SIG-M5 treated with dmso at 0.1 percent for 504 hours (cell line): ENCODE measurements around the gene SLC22A3.
"Not testable (repeated sequence)": the region's sequence is repeated elsewhere in the genome, so short reads cannot be mapped to it uniquely, and the experiment has no call there.

Experiments used
- DNase-seq: peaks from one replicate; lab custom pipeline; 2025; ENCODE audit not compliant: unreplicated experiment; lab: John Stamatoyannopoulos, UW

SLC22A3 gene, protein sequence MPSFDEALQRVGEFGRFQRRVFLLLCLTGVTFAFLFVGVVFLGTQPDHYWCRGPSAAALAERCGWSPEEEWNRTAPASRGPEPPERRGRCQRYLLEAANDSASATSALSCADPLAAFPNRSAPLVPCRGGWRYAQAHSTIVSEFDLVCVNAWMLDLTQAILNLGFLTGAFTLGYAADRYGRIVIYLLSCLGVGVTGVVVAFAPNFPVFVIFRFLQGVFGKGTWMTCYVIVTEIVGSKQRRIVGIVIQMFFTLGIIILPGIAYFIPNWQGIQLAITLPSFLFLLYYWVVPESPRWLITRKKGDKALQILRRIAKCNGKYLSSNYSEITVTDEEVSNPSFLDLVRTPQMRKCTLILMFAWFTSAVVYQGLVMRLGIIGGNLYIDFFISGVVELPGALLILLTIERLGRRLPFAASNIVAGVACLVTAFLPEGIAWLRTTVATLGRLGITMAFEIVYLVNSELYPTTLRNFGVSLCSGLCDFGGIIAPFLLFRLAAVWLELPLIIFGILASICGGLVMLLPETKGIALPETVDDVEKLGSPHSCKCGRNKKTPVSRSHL

DNA sequence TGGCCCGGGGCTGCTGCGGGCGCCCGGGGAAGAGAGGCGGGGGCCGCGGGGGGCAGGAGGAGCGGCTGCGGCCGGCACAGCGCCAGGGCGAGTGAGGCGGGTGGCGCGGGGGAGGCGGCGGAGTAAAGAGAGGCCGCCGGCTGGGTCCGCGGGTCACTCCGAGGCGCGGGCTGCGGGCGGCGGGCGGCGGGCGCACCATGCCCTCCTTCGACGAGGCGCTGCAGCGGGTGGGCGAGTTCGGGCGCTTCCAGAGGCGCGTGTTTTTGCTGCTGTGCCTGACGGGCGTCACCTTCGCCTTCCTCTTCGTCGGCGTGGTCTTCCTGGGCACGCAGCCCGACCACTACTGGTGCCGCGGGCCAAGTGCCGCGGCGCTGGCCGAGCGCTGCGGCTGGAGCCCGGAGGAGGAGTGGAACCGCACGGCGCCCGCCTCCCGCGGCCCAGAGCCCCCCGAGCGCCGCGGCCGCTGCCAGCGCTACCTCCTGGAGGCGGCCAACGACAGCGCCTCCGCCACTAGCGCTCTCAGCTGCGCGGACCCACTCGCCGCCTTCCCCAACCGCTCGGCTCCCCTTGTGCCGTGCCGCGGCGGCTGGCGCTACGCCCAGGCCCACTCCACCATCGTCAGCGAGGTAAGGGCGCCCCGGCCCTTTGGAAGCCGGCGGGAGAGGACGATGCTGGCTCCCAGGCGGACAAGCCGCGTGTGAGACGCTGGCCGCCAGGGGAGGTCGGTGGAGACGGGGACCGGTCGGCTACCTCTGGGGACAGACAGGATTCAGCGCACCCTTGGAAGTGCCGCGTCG lies at the start of gene SLC22A3:
SLC22A3 (plus strand) TSS at position 156 of the 797 bp plus-strand sequence; CDS start at position 198, 42 bp downstream.
- no peak for DNase-seq

DNA sequence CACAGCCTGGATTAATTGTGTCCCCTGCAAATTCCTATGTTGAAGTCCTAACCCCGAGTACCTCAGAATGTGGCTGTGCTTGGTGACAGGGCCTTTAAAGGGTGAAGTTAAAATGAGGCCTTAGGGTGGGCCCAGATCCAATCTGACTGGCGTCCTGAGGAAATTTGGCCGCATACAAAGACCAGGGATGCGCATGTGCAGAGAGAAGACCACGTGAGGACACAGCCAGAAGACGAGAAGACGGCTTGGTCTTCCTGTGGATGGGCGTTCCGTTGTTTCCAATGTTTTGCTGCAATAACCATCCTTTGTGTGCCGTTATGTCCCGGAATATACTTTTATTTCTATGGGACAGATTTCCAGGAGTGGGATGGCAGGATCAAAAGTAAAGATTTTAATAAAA lies 48.6 kb upstream of the SLC22A3 start:
- no peak for DNase-seq

DNA sequence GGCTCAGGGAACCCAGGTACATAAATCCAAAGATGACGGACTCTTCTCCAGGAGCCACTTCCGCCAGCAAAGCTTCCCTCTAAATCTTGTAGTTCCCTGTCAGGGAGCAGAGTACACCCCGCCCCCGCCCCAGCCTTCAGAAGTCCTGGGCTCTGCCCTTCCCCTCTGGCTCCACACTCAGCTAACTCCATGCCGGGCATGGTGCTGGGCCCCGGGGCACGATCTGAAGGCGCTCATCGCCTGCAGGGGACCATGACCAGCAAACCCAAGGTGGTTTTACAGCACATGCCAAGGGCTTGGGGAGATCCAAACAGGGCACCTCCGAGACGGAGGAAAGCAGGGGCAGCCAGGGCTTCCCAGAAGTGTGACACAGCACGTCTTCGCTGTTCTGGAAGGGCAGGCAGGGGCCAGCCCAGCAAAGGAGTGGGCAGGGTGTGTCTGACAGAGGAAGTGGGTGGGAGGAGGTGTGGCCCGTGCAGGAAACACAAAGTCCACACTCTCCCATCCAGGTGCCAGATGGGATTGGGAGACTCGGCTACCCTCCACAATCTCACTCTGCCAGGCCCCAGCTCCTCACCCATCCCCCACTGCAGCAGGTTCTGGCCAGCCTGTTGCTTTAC lies 48.0 kb upstream of the SLC22A3 start:
- DNase-seq: no peak

DNA sequence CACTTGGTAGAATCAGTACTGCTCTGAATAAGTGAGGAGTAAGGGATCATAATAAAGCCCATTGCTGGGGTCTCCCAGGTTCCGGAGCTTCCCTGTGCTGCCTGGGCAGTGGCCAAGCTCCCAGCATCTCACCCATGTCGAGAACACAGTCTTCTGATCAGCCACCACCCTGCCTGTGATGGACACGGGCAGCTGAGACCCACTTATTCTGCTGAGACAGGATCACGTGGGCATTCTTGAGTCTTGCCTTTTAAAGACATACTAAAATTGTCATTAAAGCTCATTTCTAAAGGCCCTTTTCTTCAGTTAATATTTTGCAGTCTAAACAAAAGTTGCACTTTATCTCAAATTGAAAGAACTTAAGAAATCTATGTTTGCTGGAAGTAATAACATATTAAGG lies 46.8 kb upstream of the SLC22A3 start:
- DNase-seq: no peak

DNA sequence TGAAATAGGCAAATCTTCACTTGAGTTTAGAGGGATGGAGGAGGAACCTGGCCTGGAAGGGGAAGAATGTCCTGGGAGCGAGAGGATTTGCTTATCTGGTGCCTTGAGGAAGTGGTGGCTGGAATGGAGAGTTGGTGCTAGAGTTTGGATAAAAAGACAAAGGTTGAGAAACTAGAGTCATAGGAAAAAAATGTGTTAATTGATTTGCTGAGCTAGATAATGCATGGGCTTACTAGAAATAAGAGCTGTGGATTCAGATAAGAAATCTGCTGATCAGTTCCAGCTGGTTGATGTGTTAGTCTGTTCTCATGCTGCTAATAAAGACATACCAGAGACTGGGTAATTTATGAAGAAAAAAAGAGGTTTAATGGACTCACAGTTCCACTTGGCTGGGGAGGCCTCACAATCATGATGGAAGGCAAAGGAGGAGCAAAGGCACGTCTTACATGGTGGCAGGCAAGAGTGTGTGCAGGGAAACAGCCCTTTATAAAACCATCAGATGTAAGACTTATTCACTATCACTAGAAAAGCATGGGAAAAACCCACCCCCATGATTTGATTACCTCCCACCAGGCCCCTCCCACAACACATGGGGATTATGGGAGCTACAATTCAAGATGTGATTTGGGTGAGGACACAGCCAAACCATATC lies 45.6 kb upstream of the SLC22A3 start:
- not testable (repeated sequence) for DNase-seq

DNA sequence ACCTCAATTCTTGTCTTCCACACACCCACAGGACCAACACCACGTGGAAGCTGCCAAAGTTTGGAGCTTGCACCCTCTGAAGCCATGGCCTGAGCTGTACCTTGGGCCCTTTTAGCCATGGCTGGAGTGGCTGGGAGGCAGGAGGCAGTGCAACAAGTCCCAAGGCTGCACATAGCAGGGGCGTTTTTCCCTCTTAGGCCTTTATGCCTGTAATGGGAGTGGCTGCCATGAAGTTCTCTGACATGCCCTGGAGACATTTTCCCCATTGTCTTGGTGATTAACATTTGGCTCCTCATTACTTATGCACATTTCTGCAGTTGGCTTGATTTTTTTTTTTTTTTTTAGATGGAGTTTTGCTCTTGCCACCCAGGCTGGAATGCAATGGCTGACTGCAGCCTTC lies 44.4 kb upstream of the SLC22A3 start:
- DNase-seq: no peak

DNA sequence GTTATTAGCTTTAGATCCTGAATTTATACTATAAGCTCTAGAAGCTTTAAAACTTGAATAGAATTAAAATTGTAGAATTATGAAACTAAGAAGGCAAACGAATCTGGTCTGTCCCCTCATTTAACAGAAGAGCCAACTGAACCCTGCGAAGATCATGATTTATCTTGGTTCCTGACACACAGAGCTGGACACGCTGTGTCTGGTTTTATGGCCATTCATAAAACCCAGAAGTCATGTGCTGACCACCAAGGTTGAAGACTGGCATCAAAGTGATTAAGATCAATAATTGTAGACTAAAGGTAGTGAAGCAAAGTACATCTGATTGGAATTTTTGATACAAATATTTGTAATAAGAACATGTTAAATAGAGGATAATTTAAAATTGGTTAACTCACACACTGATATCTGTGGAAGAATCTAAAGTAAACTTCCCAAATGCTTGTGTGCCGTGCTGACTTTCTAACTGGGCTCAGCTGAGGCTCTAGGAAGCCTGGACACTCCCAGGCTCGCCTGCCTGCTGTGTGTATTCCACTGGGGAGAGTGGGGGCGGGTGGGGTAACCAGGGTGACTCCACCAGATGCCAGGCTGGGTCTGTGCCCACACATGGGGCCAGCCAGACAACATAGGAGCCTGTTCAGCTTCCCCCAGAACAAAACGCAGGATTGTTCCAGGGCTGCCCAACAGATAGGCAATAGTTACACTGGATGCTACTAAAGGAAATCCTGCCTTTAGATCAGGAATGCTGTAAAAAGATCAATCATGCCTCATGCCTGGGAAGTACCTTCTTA lies 42.1 kb upstream of the SLC22A3 start:
- DNase-seq: no peak

DNA sequence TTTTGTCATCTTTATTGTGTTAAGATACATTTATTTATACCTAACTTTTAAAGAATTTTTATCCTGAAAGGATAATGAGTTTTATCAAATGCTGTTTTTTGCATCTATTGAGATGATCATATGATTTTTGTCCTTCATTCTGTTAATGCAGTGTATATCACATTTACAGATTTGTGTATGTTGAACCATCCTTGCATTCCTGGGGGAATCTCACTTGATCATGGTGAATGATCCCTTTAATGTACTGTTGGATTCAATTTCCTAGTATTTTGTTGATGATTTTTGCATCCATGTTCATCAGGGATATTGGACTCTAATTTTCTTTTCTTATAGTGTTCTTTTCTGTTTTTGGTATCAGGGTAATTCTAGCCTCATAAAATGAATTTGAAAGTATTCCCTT lies 38.5 kb upstream of the SLC22A3 start:
- no peak for DNase-seq

DNA sequence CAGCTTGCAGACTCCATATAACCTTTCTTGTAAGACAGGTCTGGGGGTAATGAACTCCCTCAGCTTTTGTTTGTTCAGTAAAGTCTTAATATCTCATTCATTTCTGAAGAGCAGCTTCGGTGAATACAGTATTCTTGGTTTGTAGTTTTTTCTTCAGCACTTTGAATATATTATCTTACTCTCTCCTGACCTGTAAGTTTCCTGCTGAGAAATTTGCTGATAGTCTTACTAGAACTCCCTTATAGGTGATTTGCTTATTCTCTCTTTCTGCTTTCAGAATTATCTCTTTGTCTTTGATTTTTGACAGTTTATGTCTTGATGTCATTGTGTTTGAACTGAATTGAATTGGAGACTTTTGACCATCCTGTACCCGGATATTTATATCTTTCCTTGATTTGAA lies 35.3 kb upstream of the SLC22A3 start:
- DNase-seq: no peak

DNA sequence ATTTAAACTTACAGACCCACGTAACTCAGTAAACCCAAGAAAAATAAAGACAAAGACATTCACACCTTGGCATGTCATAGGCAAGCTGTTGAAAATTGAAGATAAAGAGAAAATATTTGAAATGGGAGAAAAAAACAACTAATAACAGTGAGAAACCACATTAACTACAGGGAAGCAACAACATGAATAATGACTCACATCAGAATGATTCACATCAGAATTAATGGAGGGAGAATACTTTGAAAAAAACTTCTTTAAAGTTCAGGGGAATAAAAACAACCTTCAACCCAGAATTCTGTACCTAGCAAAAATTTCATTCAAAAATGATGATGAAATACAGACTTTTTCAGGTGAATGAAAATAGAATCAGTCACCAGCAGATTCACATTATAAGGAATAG lies 32.9 kb upstream of the SLC22A3 start:
- no peak for DNase-seq

DNA sequence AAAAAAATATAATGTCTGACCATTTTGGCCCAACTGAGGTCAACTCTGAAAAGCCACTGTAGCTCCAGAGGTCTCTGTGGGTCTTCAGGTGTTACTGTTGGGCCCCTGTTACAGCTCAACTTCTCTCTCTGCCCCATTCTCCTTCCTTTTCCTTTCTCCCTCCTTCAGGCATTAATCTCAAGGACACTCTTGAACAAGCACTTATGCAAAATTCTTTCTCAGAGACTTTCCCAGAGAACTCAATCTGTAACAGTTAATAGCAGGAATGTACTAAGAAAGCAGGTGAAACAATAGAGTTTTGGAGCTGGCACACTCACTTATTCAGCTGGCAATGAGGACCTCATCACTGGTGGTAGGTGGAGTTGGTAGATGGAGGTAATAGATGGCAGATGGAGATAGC lies 31.9 kb upstream of the SLC22A3 start:
- DNase-seq: no peak

DNA sequence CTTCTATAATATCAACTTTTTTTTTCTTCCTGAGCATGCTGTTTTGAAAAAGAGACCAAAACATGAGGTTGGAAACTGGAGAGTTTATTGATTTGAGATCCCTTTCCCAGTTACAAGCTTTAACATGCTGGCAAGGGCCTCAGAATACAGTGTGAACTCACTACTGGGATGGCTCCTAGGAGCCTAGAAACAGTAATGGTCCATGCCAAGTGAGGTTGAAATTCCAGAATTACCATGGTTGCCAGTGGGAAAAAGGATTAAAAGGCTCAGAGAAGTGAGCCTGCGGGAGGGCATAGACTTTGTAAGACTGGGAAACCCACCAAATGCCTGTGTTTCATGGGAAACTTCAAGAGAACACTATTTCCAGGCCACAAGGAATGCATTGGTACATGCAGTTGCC lies 28.9 kb upstream of the SLC22A3 start:
- no peak for DNase-seq

DNA sequence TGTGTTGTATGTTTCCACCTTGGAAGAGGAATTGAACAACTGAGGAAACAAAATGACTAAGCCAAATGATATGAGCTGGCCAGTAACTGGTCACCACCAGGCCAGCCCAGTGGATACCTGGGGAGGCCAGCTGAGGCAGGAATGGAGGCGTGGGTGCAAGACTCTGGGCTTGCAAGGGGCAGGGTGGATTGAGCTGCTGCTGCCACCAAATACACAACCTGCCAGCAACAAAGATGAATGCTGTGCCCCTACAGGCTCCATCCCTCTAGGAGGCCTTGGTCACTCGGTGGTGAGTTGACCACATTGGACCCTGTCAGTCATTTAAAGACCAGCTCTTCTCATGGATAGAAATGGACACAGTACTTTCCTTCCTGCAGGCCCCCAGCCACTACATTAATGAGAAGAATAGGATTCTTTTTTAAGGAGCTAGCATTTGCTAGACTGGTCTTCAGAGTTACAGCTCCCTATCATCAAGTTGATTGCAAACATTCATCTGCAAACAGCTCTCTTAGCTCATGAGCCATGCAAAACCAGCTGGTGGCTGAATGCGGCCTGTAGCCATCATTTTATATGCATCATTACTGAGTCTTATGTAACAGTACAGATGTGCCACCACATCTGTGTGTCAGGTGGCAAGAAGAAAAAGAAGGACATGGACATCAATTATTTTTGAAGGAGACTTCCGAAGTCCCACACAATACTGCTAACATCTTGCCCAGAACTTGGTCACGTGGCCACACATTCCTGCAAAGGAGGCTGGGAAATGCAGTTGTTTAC lies 26.3 kb upstream of the SLC22A3 start:
- no peak for DNase-seq

DNA sequence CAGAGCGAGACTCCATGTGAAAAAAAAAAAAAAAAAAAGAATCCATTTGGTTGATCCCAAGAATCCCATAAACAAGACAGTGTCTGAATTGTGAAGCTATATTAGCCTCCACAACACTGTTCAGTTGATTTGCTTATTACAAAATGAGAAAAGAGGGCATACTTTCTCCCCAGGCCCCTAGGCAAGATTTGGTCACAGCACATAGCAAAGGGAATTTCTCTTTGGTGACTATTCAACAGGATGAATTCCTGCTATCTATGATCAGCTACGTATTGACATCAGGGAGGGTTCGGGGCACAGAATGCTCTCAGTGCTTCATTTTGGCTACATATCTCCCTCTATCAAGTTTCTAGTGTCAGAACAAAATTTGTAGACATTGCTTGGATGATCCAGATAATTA lies 20.2 kb upstream of the SLC22A3 start:
- DNase-seq: no peak

DNA sequence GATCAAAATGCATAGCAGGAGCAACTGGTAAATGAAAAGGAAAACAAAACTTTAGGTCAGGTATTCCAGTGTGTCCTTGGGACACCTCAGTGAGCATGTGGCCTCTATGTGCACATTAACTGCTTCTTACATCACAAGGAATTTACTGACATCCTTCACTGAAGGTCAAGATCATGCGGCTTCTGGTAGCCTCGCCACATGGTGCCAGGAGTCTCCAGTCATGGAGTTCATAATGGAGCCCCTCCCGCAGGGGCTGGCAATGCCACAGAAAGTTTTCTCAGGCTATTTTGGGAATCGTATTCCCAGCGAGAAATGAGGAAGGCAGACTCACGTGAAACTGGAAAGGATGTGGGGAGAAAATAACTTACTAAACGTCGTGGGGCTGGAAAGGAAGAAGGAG lies 19.7 kb upstream of the SLC22A3 start:
- no peak for DNase-seq

DNA sequence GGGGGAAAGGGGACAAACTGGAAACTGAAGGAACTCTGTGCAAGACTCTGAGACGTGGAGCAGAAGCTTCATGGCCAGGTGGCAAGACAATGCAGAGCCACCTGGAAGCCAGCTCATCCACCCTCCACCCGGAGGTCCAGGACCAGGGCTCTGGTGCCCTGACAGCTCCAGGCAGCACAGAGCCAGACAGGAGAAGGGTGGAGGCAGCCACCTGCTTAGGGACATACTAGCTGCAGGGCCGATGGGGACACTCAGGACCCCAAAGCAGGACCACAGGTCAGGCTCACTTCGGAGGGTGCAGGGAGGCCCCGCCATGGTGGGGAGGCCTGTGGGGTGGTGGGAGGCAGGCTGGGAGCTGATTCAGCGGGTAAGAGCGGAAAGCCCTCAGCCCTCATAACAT lies 19.0 kb upstream of the SLC22A3 start:
- no peak for DNase-seq

DNA sequence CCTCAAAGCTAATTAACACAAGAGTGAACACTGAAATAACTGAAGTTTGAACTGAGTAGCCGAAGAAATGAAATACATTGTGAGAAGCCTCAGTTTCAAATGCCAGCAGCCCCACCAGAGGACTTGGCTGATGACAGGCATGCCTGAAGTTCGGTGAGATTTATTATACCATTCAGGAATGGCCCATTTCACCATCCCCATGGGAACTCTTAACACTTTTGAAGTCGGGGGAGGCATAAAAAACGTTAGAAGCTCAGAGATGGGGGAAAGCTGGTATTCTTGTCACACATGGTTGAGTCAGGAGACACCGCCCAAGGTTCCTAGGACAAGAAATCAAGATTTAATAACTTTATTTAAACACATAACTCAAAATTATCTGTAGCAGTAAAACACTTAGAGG lies 17.6 kb upstream of the SLC22A3 start:
- no peak for DNase-seq

DNA sequence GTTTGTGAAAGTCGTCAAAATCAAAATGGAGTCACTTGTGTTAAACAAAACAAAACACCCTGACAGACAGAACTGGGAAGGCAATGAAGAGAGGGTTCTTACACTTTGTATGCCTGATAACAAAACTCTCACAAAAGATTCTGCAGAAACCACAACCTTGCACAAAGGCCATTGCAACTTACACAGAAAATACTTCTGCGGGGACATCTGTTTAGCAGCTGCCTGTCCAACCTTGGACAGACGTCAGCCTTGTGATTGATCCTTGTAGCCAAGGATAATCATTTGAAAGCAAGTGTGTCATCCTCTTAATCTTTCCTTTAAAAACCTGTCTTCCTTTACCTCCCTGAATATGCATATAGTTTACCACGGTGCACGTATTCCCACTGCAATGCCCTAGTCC lies 17.0 kb upstream of the SLC22A3 start:
- DNase-seq: no peak

DNA sequence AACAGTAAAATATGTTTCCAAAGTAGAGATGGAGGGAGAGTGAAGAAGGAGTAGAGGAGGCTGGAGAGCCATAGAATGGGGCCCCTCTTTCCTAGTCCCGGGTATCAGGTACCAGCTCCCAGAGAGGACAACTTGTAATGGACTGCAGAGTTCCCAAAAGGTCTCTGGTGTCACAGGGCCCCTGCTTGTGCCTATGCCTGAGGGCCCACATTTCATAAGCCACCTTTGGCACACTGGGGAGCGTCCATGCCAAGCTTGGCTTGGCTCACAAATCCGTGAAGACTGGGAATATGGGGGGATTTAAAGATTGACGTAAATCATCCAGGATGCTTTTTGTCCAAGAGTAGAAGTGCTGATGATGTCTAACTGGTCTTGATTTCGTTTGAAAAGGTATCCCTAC lies 16.4 kb upstream of the SLC22A3 start:
- DNase-seq: no peak

DNA sequence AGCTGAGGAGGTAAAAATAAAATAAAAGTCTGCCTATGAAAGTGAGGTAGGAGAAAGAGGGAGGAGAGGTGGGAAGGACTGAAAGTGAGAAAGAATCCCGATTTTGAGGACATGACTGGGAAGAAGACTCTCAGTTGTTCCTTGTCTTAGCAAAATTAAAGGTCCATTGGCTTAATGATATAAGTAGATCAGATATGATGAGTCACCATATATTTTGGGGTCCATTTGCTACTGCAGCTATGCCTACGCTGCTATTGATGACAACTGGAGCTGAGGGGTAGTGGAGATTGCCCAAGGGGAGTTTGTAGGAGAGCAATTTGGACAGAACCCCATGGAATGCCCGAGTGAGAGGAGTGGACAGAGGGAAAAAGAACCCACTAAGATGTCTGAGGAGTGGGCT lies 15.1 kb upstream of the SLC22A3 start:
- DNase-seq: no peak
